B cell (primary cell): ENCODE measurements around the gene ECD.

Source experiments
- CTCF ChIP-seq: fragments of 200-600 bp; IDR thresholded peaks from one replicate; pipeline ENCODE4 v1.8.0; 2022; ENCODE audit warnings: antibody characterized with exemption, mild to moderate bottlenecking
- EZH2 ChIP-seq: IDR thresholded peaks from 2 replicates; pipeline ENCODE4 v1.6.1; 2012; ENCODE audit warnings: borderline replicate concordance, low read depth, mild to moderate bottlenecking, moderate library complexity, low read length; ENCODE audit not compliant: insufficient read depth, poor library complexity, severe bottlenecking

GRCh38 chr10:73161079-73161478 lies 6.7 kb downstream of the ECD start:
- no peak for TF ChIP-seq CTCF
- TF ChIP-seq EZH2: no peak
